GM21515 (cell line): ENCODE measurements around the gene THUMPD3.

Source experiments
- ATAC-seq: cut with Tn5 transposase; IDR thresholded peaks from one replicate; pipeline ENCODE4 v1.9.1; 2021; ENCODE audit not compliant: unreplicated experiment

The THUMPD3 gene

GRCh38 chr3:9415485-9416138 lies 52.8 kb downstream of the THUMPD3 start:
- no peak for ATAC-seq

- ATAC-seq = no peak
Observed at GRCh38 chr3:9416139-9416780, 53.4 kb downstream of the THUMPD3 start.

- no peak for ATAC-seq
Observed at GRCh38 chr3:9420850-9421549, 58.1 kb downstream of the THUMPD3 start.

- no peak for ATAC-seq
Observed at GRCh38 chr3:9422712-9423424, 60.0 kb downstream of the THUMPD3 start.

GRCh38 chr3:9428411-9428810 lies 65.6 kb downstream of the THUMPD3 start:
- no peak for ATAC-seq

GRCh38 chr3:9430733-9431132 lies 67.9 kb downstream of the THUMPD3 start:
- ATAC-seq = no peak

GRCh38 chr3:9433627-9434521 lies 71.0 kb downstream of the THUMPD3 start:
- ATAC-seq = no peak

- ATAC-seq = no peak
Observed at GRCh38 chr3:9435316-9435715, 72.5 kb downstream of the THUMPD3 start.
